ENCODE results near the gene GCFC2.
"Not testable (repeated sequence)": the region's sequence is repeated elsewhere in the genome, so short reads cannot be mapped to it uniquely, and the experiment has no call there.

Gene GCFC2

GRCh38 chr2:75680402-75680801 lies 30.3 kb downstream of the GCFC2 start:
- DNase-seq (ENCODE audit: extremely low read depth in 1 of 2, low read depth in 1 of 2) = no peak

- DNase-seq (ENCODE audit: extremely low read depth in 1 of 2, low read depth in 1 of 2) = no peak
Measured at GRCh38 chr2:75679556-75679955, 31.2 kb downstream of the GCFC2 start.

GRCh38 chr2:75676464-75676863 lies 34.3 kb downstream of the GCFC2 start:
- DNase-seq (ENCODE audit: extremely low read depth in 1 of 2, low read depth in 1 of 2) = no peak

GRCh38 chr2:75675908-75676307 lies 34.8 kb downstream of the GCFC2 start:
- no peak for DNase-seq (ENCODE audit: extremely low read depth in 1 of 2, low read depth in 1 of 2)

- DNase-seq (ENCODE audit: extremely low read depth in 1 of 2, low read depth in 1 of 2) = not testable (repeated sequence)
Measured at GRCh38 chr2:75675423-75675822, 35.3 kb downstream of the GCFC2 start.

GRCh38 chr2:75667884-75668283 lies 42.8 kb downstream of the GCFC2 start:
- no peak for DNase-seq (ENCODE audit: extremely low read depth in 1 of 2, low read depth in 1 of 2)

- DNase-seq (ENCODE audit: extremely low read depth in 1 of 2, low read depth in 1 of 2) = no peak
Measured at GRCh38 chr2:75666911-75667310, 43.8 kb downstream of the GCFC2 start.

- no peak for DNase-seq (ENCODE audit: extremely low read depth in 1 of 2, low read depth in 1 of 2)
Measured at GRCh38 chr2:75657798-75658197, 52.9 kb downstream of the GCFC2 start.

GRCh38 chr2:75656563-75656962 lies 54.2 kb downstream of the GCFC2 start:
- no peak for DNase-seq (ENCODE audit: extremely low read depth in 1 of 2, low read depth in 1 of 2)

GRCh38 chr2:75655861-75656260 lies 54.9 kb downstream of the GCFC2 start:
- no peak for DNase-seq (ENCODE audit: extremely low read depth in 1 of 2, low read depth in 1 of 2)

- no peak for DNase-seq (ENCODE audit: extremely low read depth in 1 of 2, low read depth in 1 of 2)
Measured at GRCh38 chr2:75654012-75654411, 56.7 kb downstream of the GCFC2 start.

GRCh38 chr2:75647771-75648170 lies 62.9 kb downstream of the GCFC2 start:
- no peak for DNase-seq (ENCODE audit: extremely low read depth in 1 of 2, low read depth in 1 of 2)

GRCh38 chr2:75646583-75647425 lies 63.9 kb downstream of the GCFC2 start, which contains the start of gene MRPL19:
MRPL19 (plus strand) TSS chr2:75646783; CDS start chr2:75646808, 25 bp downstream.
- peak; percentile 48 to 63 for DNase-seq (ENCODE audit: extremely low read depth in 1 of 2, low read depth in 1 of 2)

- DNase-seq (ENCODE audit: extremely low read depth in 1 of 2, low read depth in 1 of 2) = no peak
Measured at GRCh38 chr2:75646090-75646582, 64.6 kb downstream of the GCFC2 start.

- DNase-seq (ENCODE audit: extremely low read depth in 1 of 2, low read depth in 1 of 2) = no peak
Measured at GRCh38 chr2:75645643-75646042, 65.1 kb downstream of the GCFC2 start.

- DNase-seq (ENCODE audit: extremely low read depth in 1 of 2, low read depth in 1 of 2) = no peak
Measured at GRCh38 chr2:75643980-75644379, 66.7 kb downstream of the GCFC2 start.

- DNase-seq (ENCODE audit: extremely low read depth in 1 of 2, low read depth in 1 of 2) = no peak
Measured at GRCh38 chr2:75641587-75641986, 69.1 kb downstream of the GCFC2 start.

GRCh38 chr2:75640621-75641121 lies 70.0 kb downstream of the GCFC2 start:
- DNase-seq (ENCODE audit: extremely low read depth in 1 of 2, low read depth in 1 of 2) = peak; percentile 16 to 32

GRCh38 chr2:75637568-75637967 lies 73.1 kb downstream of the GCFC2 start:
- no peak for DNase-seq (ENCODE audit: extremely low read depth in 1 of 2, low read depth in 1 of 2)

GRCh38 chr2:75634945-75635344 lies 75.8 kb downstream of the GCFC2 start:
- no peak for DNase-seq (ENCODE audit: extremely low read depth in 1 of 2, low read depth in 1 of 2)

GRCh38 chr2:75633620-75634019 lies 77.1 kb downstream of the GCFC2 start:
- DNase-seq (ENCODE audit: extremely low read depth in 1 of 2, low read depth in 1 of 2) = no peak

- DNase-seq (ENCODE audit: extremely low read depth in 1 of 2, low read depth in 1 of 2) = no peak
Measured at GRCh38 chr2:75632813-75633212, 77.9 kb downstream of the GCFC2 start.

Measured in stimulated activated CD8-positive, alpha-beta memory T cell treated with anti-CD3 and anti-CD28 coated beads, Interleukin-7, amount 100 ng/mL, for 48 hours (primary cell).